Epithelial cell of esophagus (primary cell): Measurements from ENCODE around the gene CSNK2B.

Source experiments
- DNase-seq: peaks from one replicate; pipeline ENCODE4 v3.0.0; 2010; ENCODE audit warnings: low read depth
- H3K4me3 ChIP-seq: 2 replicates; pipeline ENCODE4 v1.5.1; 2011; ENCODE audit warnings: mild to moderate bottlenecking, low read length, control low read depth
- CTCF ChIP-seq: IDR thresholded peaks from 2 replicates; pipeline ENCODE4 v1.5.1; 2011; ENCODE audit warnings: low read depth, mild to moderate bottlenecking, low read length, control low read depth, inconsistent platforms; ENCODE audit not compliant: insufficient read depth; ENCODE audit errors: missing control alignments

The CSNK2B gene

GRCh38 chr6:31710523-31711219 is 44.8 kb downstream of the CSNK2B start:
- DNase-seq: no peak
- no peak for TF ChIP-seq CTCF
- no peak overlapping the region for H3K4me3 ChIP-seq

- no peak overlapping the region for H3K4me3 ChIP-seq
- peak; percentile 21 for DNase-seq
These were observed 45.4 kb downstream of the CSNK2B start for GRCh38 chr6:31711233-31711632.

GRCh38 chr6:31712296-31712695 is 46.4 kb downstream of the CSNK2B start:
- H3K4me3 ChIP-seq: no peak overlapping the region
- DNase-seq: peak; percentile 52
- TF ChIP-seq CTCF: peak; percentile 50

More at GRCh38 chr6:31711233-31711632, 45.4 kb downstream of the CSNK2B start:
- no peak for TF ChIP-seq CTCF

- no peak overlapping the region for H3K4me3 ChIP-seq
- no peak for DNase-seq
- no peak for TF ChIP-seq CTCF
These were observed 47.6 kb downstream of the CSNK2B start for GRCh38 chr6:31713465-31713864.

GRCh38 chr6:31713991-31714684 is 48.3 kb downstream of the CSNK2B start:
- TF ChIP-seq CTCF: no peak
- no peak overlapping the region for H3K4me3 ChIP-seq
- DNase-seq: no peak

- TF ChIP-seq CTCF: no peak
These were observed 49.4 kb downstream of the CSNK2B start, which contains the start of gene LY6G6D for GRCh38 chr6:31715022-31715958. Gene LY6G6D, plus strand, starts transcription at chr6:31715348. Its CDS starts 8 bp downstream, at chr6:31715356.

More at GRCh38 chr6:31715022-31715958, 49.4 kb downstream of the CSNK2B start, which contains the start of gene LY6G6D:
- H3K4me3 ChIP-seq: no peak within 1 kb of the TSS
- no peak for DNase-seq
